Sigmoid colon (tissue), 4 donors: ENCODE results near the gene COL25A1.

ENCODE experiments used
- CTCF ChIP-seq, 4 experiments: fragments of 450-650 bp in 3 of 4; fragments of 200-600 bp in 1 of 4; IDR thresholded peaks; one replicate each; pipeline ENCODE4 v1.5.1; 2016 to 2019; ENCODE audit warnings: antibody characterized with exemption in 4 of 4, mild to moderate bottlenecking in 3 of 4, moderate library complexity in 2 of 4
- EP300 ChIP-seq, 4 donors: sonication (generic); formaldehyde crosslinking; IDR thresholded peaks; one replicate each; pipeline ENCODE4 v1.6.1; 2017; ENCODE audit warnings: antibody characterized with exemption in 4 of 4
- POLR2A ChIP-seq, 2 donors: fragments of 450-650 bp; IDR thresholded peaks; one replicate each; pipeline ENCODE4 v1.6.1; 2016; ENCODE audit warnings: antibody characterized with exemption in 2 of 2, mild to moderate bottlenecking in 2 of 2, moderate library complexity in 2 of 2
- POLR2AphosphoS5 ChIP-seq, 4 donors: sonication (generic); formaldehyde crosslinking; IDR thresholded peaks; one replicate each; pipeline ENCODE4 v1.6.1; 2017; ENCODE audit warnings: antibody characterized with exemption in 4 of 4

- no peak for TF ChIP-seq POLR2A (IDR thresholded peaks at IDR 0.05)
- TF ChIP-seq CTCF (IDR thresholded peaks at IDR 0.05), result no peak
- no peak for TF ChIP-seq POLR2AphosphoS5 (IDR thresholded peaks at IDR 0.05)
- TF ChIP-seq EP300 (IDR thresholded peaks at IDR 0.05), result no peak
Measured at GRCh38 chr4:109256818-109257217, 45.6 kb downstream of the COL25A1 start.
